H1 (cell line): ENCODE data around the gene CACNA2D3. TPM values are rescaled to one million over a fixed set of nuclear protein-coding genes. Genes with fewer than 3 reads are reported as not detected.

Source experiments
- CTCF ChIA-PET: fragments of 300-600 bp; sonication (Branson Sonifier 250); formaldehyde crosslinking; loops from one replicate; lab custom pipeline; 2021; ENCODE audit not compliant: partially characterized antibody; lab: Charles Lee
- POLR2A ChIA-PET: fragments of 300-600 bp; sonication (Branson Sonifier 250); formaldehyde crosslinking; loops from one replicate; lab custom pipeline; 2021; ENCODE audit warnings: inconsistent platforms; ENCODE audit not compliant: partially characterized antibody; lab: Charles Lee
- DNase-seq, 2 experiments: peaks; one replicate each; pipeline versions ENCODE4 v3.0.0 to v3.0.0-alpha.2; 2010 to 2022; ENCODE audit warnings: low spot score in 2 of 2, low read depth in 1 of 2, mixed read lengths in 1 of 2
- FAIRE-seq: peaks from 2 replicates; lab custom pipeline; 2011; peaks lifted over from hg19 to GRCh38; lab: Jason Lieb, UNC
- H2AFZ ChIP-seq: 2 replicates; pipeline ENCODE4 v1.8.1; 2012; ENCODE audit warnings: low read length, inconsistent platforms
- H2AK5ac ChIP-seq: 2 replicates; pipeline ENCODE4 v1.6.1; 2013; ENCODE audit warnings: low read depth, low read length
- H2BK120ac ChIP-seq: replicated peaks from 2 replicates; pipeline ENCODE3; 2013; ENCODE audit warnings: low read depth, low read length, inconsistent platforms
- H2BK12ac ChIP-seq: 2 replicates; pipeline ENCODE4 v1.6.1; 2013; ENCODE audit warnings: low read depth, low read length
- H2BK15ac ChIP-seq: 2 replicates; pipeline ENCODE4 v1.6.1; 2013; ENCODE audit warnings: low read length
- H2BK20ac ChIP-seq: 2 replicates; pipeline ENCODE4 v1.6.1; 2013; ENCODE audit warnings: low read length
- H2BK5ac ChIP-seq: 2 replicates; pipeline ENCODE4 v1.6.1; 2013; ENCODE audit warnings: low read depth, low read length
- H3K14ac ChIP-seq: 2 replicates; pipeline ENCODE4 v1.6.1; 2013; ENCODE audit warnings: inconsistent platforms; ENCODE audit not compliant: insufficient read length
- H3K18ac ChIP-seq: 2 replicates; pipeline ENCODE4 v1.6.1; 2013; ENCODE audit warnings: low read length; ENCODE audit errors: extremely low read depth
- H3K23ac ChIP-seq: 2 replicates; pipeline ENCODE4 v1.6.1; 2013; ENCODE audit warnings: inconsistent platforms; ENCODE audit not compliant: insufficient read length
- H3K23me2 ChIP-seq: 2 replicates; pipeline ENCODE4 v1.6.1; 2013; ENCODE audit warnings: low read depth, low read length
- H3K27ac ChIP-seq: 2 replicates; pipeline ENCODE4 v1.6.1; 2011; ENCODE audit warnings: low read depth, low read length, inconsistent platforms
- H3K27me3 ChIP-seq, 4 experiments: replicated peaks in 1 of 4; 1 replicate in 1 of 4; 2 replicates in 3 of 4; pipeline versions ENCODE4 v1.6.1 to v1.8.1; 2011 to 2013; ENCODE audit warnings: low read length in 3 of 4, mild to moderate bottlenecking in 3 of 4, inconsistent platforms in 2 of 4, mixed read lengths in 2 of 4, moderate library complexity in 1 of 4; ENCODE audit not compliant: control insufficient read depth in 3 of 4, insufficient read depth in 3 of 4; ENCODE audit errors: extremely low read depth in 1 of 4
- H3K36me3 ChIP-seq, 4 experiments: 2 replicates each; pipeline versions ENCODE4 v1.6.1 to v1.8.1; 2011 to 2013; ENCODE audit warnings: mild to moderate bottlenecking in 4 of 4, low read length in 3 of 4, moderate library complexity in 2 of 4, control low read depth in 1 of 4, inconsistent platforms in 1 of 4; ENCODE audit not compliant: insufficient read depth in 4 of 4, control insufficient read depth in 2 of 4
- H3K4ac ChIP-seq: replicated peaks from 2 replicates; pipeline ENCODE3; 2013; ENCODE audit warnings: low read length, low read depth, mixed read lengths, inconsistent platforms; ENCODE audit not compliant: insufficient read length
- H3K4me1 ChIP-seq, 4 experiments: replicated peaks in 1 of 4; 1 replicate in 1 of 4; 2 replicates in 3 of 4; pipeline versions ENCODE4 v1.6.1 to v1.8.1; 2011 to 2013; ENCODE audit warnings: low read length in 3 of 4, inconsistent platforms in 2 of 4, mixed read lengths in 1 of 4; ENCODE audit not compliant: insufficient read depth in 4 of 4, control insufficient read depth in 3 of 4
- H3K4me2 ChIP-seq, 2 experiments: 2 replicates each; pipeline versions ENCODE4 v1.6.1 to v1.8.1; 2011 to 2013; ENCODE audit warnings: low read depth in 2 of 2, low read length in 2 of 2, control low read depth in 1 of 2, inconsistent platforms in 1 of 2, mild to moderate bottlenecking in 1 of 2; ENCODE audit not compliant: insufficient read depth in 1 of 2
- H3K4me3 ChIP-seq, 4 experiments: fragments of 200-600, 300-600 bp in 1 of 4; sonication (generic), shearing (Covaris generic), sonication (Bioruptor Twin) in 1 of 4; 2 replicates each; pipeline versions ENCODE4 v1.5.1 to v1.8.1; 2011 to 2016; ENCODE audit warnings: low read length in 4 of 4, low read depth in 3 of 4, control low read depth in 2 of 4, inconsistent platforms in 2 of 4, mild to moderate bottlenecking in 2 of 4, mixed read lengths in 1 of 4, moderate library complexity in 1 of 4; ENCODE audit not compliant: insufficient read depth in 2 of 4; ENCODE audit errors: extremely low read depth in 1 of 4
- H3K56ac ChIP-seq: replicated peaks from 2 replicates; pipeline ENCODE3; 2013; ENCODE audit warnings: low read depth, mild to moderate bottlenecking, mixed read lengths, low read length, inconsistent platforms; ENCODE audit not compliant: insufficient read length
- H3K79me1 ChIP-seq: 2 replicates; pipeline ENCODE4 v1.6.1; 2013; ENCODE audit warnings: low read depth, low read length, control low read depth
- H3K79me2 ChIP-seq, 2 experiments: 2 replicates each; pipeline versions ENCODE4 v1.6.1 to v1.8.1; 2012 to 2013; ENCODE audit warnings: low read length in 2 of 2, mild to moderate bottlenecking in 2 of 2, inconsistent platforms in 1 of 2; ENCODE audit not compliant: insufficient read depth in 2 of 2, control insufficient read depth in 1 of 2
- H3K9ac ChIP-seq, 4 experiments: replicated peaks in 1 of 4; 1 replicate in 1 of 4; 2 replicates in 3 of 4; pipeline versions ENCODE4 v1.6.1 to v1.8.1; 2011 to 2013; ENCODE audit warnings: low read depth in 3 of 4, low read length in 3 of 4, control low read depth in 2 of 4, mild to moderate bottlenecking in 2 of 4, moderate library complexity in 2 of 4, inconsistent platforms in 1 of 4; ENCODE audit errors: extremely low read depth in 1 of 4
- H3K9me3 ChIP-seq, 2 experiments: 2 replicates each; pipeline versions ENCODE4 v1.6.1 to v1.8.1; 2012 to 2013; ENCODE audit warnings: mild to moderate bottlenecking in 2 of 2, moderate library complexity in 2 of 2, control low read depth in 1 of 2, inconsistent platforms in 1 of 2, low read depth in 1 of 2, low read length in 1 of 2, mixed read lengths in 1 of 2; ENCODE audit not compliant: insufficient read depth in 2 of 2
- H4K20me1 ChIP-seq, 2 experiments: replicated peaks in 1 of 2; 2 replicates each; pipeline versions ENCODE3 to v1.8.1; 2011 to 2013; ENCODE audit warnings: inconsistent platforms in 2 of 2, low read length in 2 of 2, mild to moderate bottlenecking in 1 of 2; ENCODE audit not compliant: insufficient read depth in 2 of 2, control insufficient read depth in 1 of 2
- H4K5ac ChIP-seq: 2 replicates; pipeline ENCODE4 v1.6.1; 2013; ENCODE audit warnings: low read length, low read depth, mixed read lengths, inconsistent platforms; ENCODE audit not compliant: insufficient read length
- H4K8ac ChIP-seq: 2 replicates; pipeline ENCODE4 v1.8.0; 2013; ENCODE audit warnings: mild to moderate bottlenecking, moderate library complexity, low read length, inconsistent platforms; ENCODE audit not compliant: insufficient read depth; ENCODE audit errors: extremely low read depth
- H4K91ac ChIP-seq: replicated peaks from 2 replicates; pipeline ENCODE3; 2013; ENCODE audit warnings: low read length, mixed read lengths, inconsistent platforms; ENCODE audit not compliant: insufficient read length
- BACH1 ChIP-seq: IDR thresholded peaks from 2 replicates; pipeline ENCODE4 v1.6.1; 2012; ENCODE audit warnings: low read length, improper control_type of control experiment
- CHD1 ChIP-seq: IDR thresholded peaks from 2 replicates; pipeline ENCODE4 v1.6.1; 2012; ENCODE audit warnings: low read depth, low read length, improper control_type of control experiment
- CTCF ChIP-seq, 3 experiments: IDR thresholded peaks; 1 replicate in 2 of 3; 2 replicates in 1 of 3; pipeline versions ENCODE4 v1.5.1 to v1.6.1; 2011; ENCODE audit warnings: low read length in 3 of 3, mild to moderate bottlenecking in 3 of 3, inconsistent platforms in 2 of 3, low read depth in 1 of 3, moderate library complexity in 1 of 3; ENCODE audit not compliant: insufficient read depth in 1 of 3; ENCODE audit errors: control extremely low read depth in 1 of 3
- NANOG ChIP-seq: IDR thresholded peaks from 2 replicates; pipeline ENCODE4 v1.6.1; 2011; ENCODE audit warnings: low read length, low read depth, mild to moderate bottlenecking, inconsistent platforms; ENCODE audit not compliant: insufficient read depth, poor library complexity, severe bottlenecking
- RNF2 ChIP-seq: fragments of 200-900, 300-1000 bp; sonication (generic); IDR thresholded peaks from 2 replicates; pipeline ENCODE4 v1.7.1; 2016; ENCODE audit warnings: borderline replicate concordance, low read depth, mild to moderate bottlenecking, antibody characterized with exemption, low read length; ENCODE audit not compliant: poor library complexity, severe bottlenecking; ENCODE audit errors: missing control alignments
- SIN3A ChIP-seq, 2 experiments: IDR thresholded peaks in 1 of 2; conservative IDR thresholded peaks in 1 of 2; 2 replicates each; pipeline ENCODE4 v1.6.1; 2011 to 2012; ENCODE audit warnings: low read length in 2 of 2, improper control_type of control experiment in 1 of 2, low read depth in 1 of 2, mild to moderate bottlenecking in 1 of 2
- SP1 ChIP-seq: IDR thresholded peaks from 2 replicates; pipeline ENCODE4 v1.6.1; 2011; ENCODE audit warnings: low read depth, low read length
- SP2 ChIP-seq: IDR thresholded peaks from 2 replicates; pipeline ENCODE4 v1.6.1; 2012; ENCODE audit warnings: mild to moderate bottlenecking, low read length, inconsistent platforms
- TAF7 ChIP-seq: optimal IDR thresholded peaks from 2 replicates; pipeline ENCODE3; 2011; ENCODE audit warnings: low read depth, mild to moderate bottlenecking, inconsistent platforms, low read length, moderate library complexity, borderline replicate concordance
- TCF12 ChIP-seq: IDR thresholded peaks from 2 replicates; pipeline ENCODE4 v1.6.1; 2011; ENCODE audit warnings: low read depth, mild to moderate bottlenecking, low read length
- WGBS, 2 experiments: shearing (Covaris generic) in 1 of 2; methylation state at CpG; one replicate each; pipeline versions ENCODE4 v1.1.6 to v1.1.7; 2013 to 2015; ENCODE audit warnings: low lambda C conversion rate in 2 of 2, mixed read lengths in 2 of 2, inconsistent platforms in 1 of 2, low coverage in 1 of 2, missing lambda C conversion rate in 1 of 2; ENCODE audit not compliant: insufficient replicate concordance in 2 of 2, insufficient coverage in 1 of 2, insufficient read length in 1 of 2; ENCODE audit errors: extremely low coverage in 1 of 2, missing lambda C conversion rate in 1 of 2; 5-methylcytosine and 5-hydroxymethylcytosine counted together
- polyA plus RNA-seq, 7 experiments: library from polyadenylated mRNA; depleted of rRNA in 3 of 7; stranded (reverse) in 5 of 7; unstranded in 2 of 7; fragments of >200 nt in 5 of 7; fragments of 200-250 nt in 2 of 7; gene quantifications; 1 replicate in 5 of 7; 2 replicates in 1 of 7; 4 replicates in 1 of 7; pipeline versions ENCODE4 v1.2.1 to v1.2.3, GENCODE V29; 2011 to 2013; ENCODE audit warnings: missing spikeins in 2 of 7, mixed read lengths in 2 of 7
- total RNA-seq: library from RNA; stranded (reverse); fragmentation: NEBNext Ultra II Directional; extraction: Animal tissue kit (Norgen Biotek cat#: 25700); gene quantifications from 2 replicates; pipeline ENCODE4 v1.2.1, GENCODE V29; 2021

CACNA2D3 gene
- total and polyA plus RNA-seq, 2 of the 8 experiments (the other 6 are each of a cell fraction or from before 2014, with no cell fraction given): 1.5 to 1.8 TPM

DNA sequence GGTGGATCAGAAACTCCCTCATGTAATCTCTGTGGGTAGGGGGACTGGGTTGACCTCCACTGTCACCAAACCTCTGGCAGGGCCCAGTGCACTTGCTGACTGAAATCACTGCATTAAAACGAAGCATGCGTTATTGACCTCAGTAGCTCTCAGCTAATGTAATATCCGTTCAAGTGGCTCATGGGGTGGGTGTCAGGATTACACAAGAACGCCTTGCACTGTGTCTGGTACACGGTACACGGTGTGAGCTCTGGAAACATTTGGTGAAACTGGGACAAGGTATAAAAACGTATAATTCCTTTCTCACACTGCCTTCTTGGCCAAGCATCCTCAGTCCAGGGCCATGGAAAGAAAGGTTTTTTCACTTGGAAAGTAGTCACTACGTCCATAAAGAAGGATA lies 793.6 kb downstream of the CACNA2D3 start:
- DNase-seq: no peak
- H3K27me3 ChIP-seq: no peaks in the 10 kb centered on the region
- TF ChIP-seq BACH1: no peak
- TF ChIP-seq SP1: no peak
- no peak for TF ChIP-seq TCF12
- no peak for TF ChIP-seq SP2
- no peak for TF ChIP-seq TAF7
- no peak for TF ChIP-seq CTCF (IDR thresholded peaks at IDR 0.05; ENCODE audit: control extremely low read depth in 1 of 3, insufficient read depth in 1 of 3, low read depth in 1 of 3, low read length in 3 of 3)
- no peak for TF ChIP-seq RNF2
- no peak for TF ChIP-seq CHD1
- TF ChIP-seq SIN3A (conservative IDR thresholded peaks at IDR 0.05 in 1 of 2, IDR thresholded peaks at IDR 0.05 in 1 of 2; ENCODE audit: low read depth in 1 of 2, low read length in 2 of 2): no peak
- no peak for TF ChIP-seq NANOG
- H2BK5ac ChIP-seq: no peak overlapping the region
- no peak overlapping the region for H4K8ac ChIP-seq
- no peaks in the 10 kb centered on the region for H3K79me1 ChIP-seq
- no peak overlapping the region for H2AFZ ChIP-seq
- H3K56ac ChIP-seq: no peak overlapping the region
- CTCF ChIA-PET: interaction anchor here (0.5 to 1.7 kb wide), 2 partner anchors 61 to 102 kb away, joined by 3 to 4 read pairs; no protein-coding TSS in a partner anchor
- H2BK15ac ChIP-seq: no peak overlapping the region
- WGBS, 2 experiments: 90% methylated on average over 8 of the region's 8 CpGs; no CpG with 5 or more reads in 1 of the 2 experiments
- H2AK5ac ChIP-seq: no peak overlapping the region
- no peak overlapping the region for H3K27ac ChIP-seq
- no peak overlapping the region for H3K4me2 ChIP-seq
- no peak overlapping the region for H3K18ac ChIP-seq
- no peaks in the 10 kb centered on the region for H4K20me1 ChIP-seq
- H3K4me3 ChIP-seq: no peak overlapping the region
- no peak overlapping the region for H4K91ac ChIP-seq
- H3K14ac ChIP-seq: no peak overlapping the region
- H4K5ac ChIP-seq: no peak overlapping the region
- POLR2A ChIA-PET: interaction anchor here (0.8 kb wide), 1 partner anchor 15 kb away, joined by 3 read pairs; no protein-coding TSS in a partner anchor
- FAIRE-seq: no peak
- H3K36me3 ChIP-seq: 0 out of 8 replicates have a peak, but pooled peaks cover 0 to 4% (median 0%) of the 10 kb centered on the region in 4 experiments
- peaks cover 0 to 5% of the 10 kb centered on the region in 2 experiments; a peak in 3 of 4 replicates for H3K9me3 ChIP-seq
- no peaks in the 10 kb centered on the region for H3K23me2 ChIP-seq
- H3K23ac ChIP-seq: no peak overlapping the region
- H2BK12ac ChIP-seq: no peak overlapping the region
- H3K4ac ChIP-seq: no peak overlapping the region
- H2BK20ac ChIP-seq: no peak overlapping the region
- no peak overlapping the region for H2BK120ac ChIP-seq
- no peak overlapping the region for H3K9ac ChIP-seq
- no peaks in the 10 kb centered on the region for H3K4me1 ChIP-seq
- no peaks in the 10 kb centered on the region for H3K79me2 ChIP-seq
